ENCODE measurements around the gene DCTPP1. TPM values are rescaled to one million over a fixed set of nuclear protein-coding genes. Genes with fewer than 3 reads are reported as not detected.

The DCTPP1 gene
- total RNA-seq, 1 donor from 2014 or later = 14.5 TPM

DNA sequence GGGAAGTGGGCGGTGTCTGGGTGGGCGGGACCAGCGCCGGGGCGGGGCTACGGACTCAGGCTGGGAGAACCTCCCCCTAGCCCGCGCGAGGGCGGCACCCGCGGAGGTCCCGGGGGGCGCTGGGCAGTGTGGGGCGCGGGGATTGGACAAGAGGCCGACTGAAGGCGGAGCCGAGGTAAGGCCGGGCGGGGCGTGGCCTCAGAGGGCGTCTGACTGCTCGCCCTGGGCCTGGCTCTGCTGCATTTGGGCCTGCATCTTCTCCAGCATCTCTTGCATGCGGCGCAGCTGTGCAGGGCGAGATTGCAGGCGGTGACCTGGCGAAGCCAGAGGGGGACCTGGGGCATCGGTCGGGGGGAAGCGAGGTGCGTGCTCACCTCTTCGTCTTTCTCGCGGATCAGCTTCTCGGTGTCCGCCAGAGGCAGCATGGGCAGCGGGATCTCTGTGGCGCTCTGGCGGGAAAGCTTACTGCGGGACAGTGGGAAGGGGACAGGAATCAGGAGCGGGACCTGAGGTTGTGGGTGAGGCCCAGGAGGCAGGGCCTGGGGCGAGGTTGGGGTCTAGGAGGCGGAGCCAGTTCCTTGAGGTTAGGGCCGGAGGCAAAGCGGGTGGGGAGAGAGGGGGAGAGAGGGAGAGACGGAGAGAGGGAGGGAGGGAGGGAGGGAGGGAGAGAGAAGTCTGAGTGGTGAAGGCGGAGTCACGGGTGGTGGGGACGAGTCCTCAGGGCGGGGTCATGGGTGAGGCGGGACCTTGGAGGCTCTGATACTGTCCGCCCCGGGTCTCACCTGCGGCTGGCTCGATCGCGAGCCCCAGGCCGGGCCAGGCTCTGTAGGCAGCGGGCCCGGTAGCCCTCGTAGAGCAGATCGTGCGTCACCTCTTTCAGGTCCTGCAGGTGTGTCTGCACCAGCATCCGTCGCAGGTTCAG lies 51.3 kb downstream of the DCTPP1 start:
- Histone ChIP-seq H3K36me3 (no peaks in the 10 kb centered on the region), H3K4me1 (peaks cover 32% of the 10 kb centered on the region), H3K4me3 (peak overlapping the region; percentile 75 to 81), H3K27me3 (no peaks in the 10 kb centered on the region), H3K9me3 (no peaks in the 10 kb centered on the region), H3K27ac (peak overlapping the region; percentile 99)
- intact Hi-C loops (cut with DNase I) = loop anchor here (5.0 to 10.0 kb wide), 2 partner anchors 571 to 1496 kb away; partner anchors contain the start of genes MAZ and ZNF267
- DNase-seq (ENCODE audit: extremely low spot score in 2 of 2) = peak; percentile 91 to 99
- TF ChIP-seq POLR2AphosphoS5 (IDR thresholded peaks at IDR 0.05; ENCODE audit: insufficient read depth in 1 of 2, low read depth in 1 of 2) (peak; percentile 42 to 92), POLR2A (IDR thresholded peaks at IDR 0.05) (peak in 1 of 2 donors; percentile 68)
- TF ChIP-seq, protein P1, sequence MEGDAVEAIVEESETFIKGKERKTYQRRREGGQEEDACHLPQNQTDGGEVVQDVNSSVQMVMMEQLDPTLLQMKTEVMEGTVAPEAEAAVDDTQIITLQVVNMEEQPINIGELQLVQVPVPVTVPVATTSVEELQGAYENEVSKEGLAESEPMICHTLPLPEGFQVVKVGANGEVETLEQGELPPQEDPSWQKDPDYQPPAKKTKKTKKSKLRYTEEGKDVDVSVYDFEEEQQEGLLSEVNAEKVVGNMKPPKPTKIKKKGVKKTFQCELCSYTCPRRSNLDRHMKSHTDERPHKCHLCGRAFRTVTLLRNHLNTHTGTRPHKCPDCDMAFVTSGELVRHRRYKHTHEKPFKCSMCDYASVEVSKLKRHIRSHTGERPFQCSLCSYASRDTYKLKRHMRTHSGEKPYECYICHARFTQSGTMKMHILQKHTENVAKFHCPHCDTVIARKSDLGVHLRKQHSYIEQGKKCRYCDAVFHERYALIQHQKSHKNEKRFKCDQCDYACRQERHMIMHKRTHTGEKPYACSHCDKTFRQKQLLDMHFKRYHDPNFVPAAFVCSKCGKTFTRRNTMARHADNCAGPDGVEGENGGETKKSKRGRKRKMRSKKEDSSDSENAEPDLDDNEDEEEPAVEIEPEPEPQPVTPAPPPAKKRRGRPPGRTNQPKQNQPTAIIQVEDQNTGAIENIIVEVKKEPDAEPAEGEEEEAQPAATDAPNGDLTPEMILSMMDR (IDR thresholded peaks at IDR 0.05) = no peak

DNA sequence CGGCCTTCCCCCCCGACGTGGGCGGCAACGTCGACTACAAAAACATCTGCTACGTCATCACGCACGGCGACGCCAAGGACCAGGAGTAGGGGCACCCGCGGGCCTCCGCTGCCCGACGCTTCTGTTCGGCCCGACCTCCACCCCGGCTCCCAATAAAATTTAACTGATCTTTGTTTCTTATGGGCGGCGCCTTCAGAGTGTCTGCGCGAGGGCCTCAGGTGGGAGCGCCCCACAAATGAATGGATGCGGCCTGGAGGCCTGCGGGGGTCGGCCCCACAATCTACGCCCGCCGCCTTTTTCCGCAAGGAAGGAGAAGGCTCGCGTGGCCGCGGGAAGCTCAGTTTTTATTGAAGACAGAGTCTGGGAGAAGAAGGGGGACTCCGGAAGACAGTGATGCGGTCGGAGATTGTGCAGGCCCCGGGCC lies 52.0 kb downstream of the DCTPP1 start:
- Histone ChIP-seq H3K4me1 (peaks cover 32% of the 10 kb centered on the region), H3K27ac (peak overlapping the region; percentile 99), H3K4me3 (peak overlapping the region; percentile 75 to 81), H3K27me3 (no peaks in the 10 kb centered on the region), H3K36me3 (no peaks in the 10 kb centered on the region), H3K9me3 (no peaks in the 10 kb centered on the region)
- DNase-seq (ENCODE audit: extremely low spot score in 2 of 2) = peak in 1 of 2 donors; percentile 99
- peak in 1 of 2 donors; percentile 99 for TF ChIP-seq POLR2AphosphoS5 (IDR thresholded peaks at IDR 0.05; ENCODE audit: insufficient read depth in 1 of 2, low read depth in 1 of 2)
- peak in 1 of 2 donors; percentile 38 for TF ChIP-seq POLR2A (IDR thresholded peaks at IDR 0.05)
- TF ChIP-seq, protein P1 (IDR thresholded peaks at IDR 0.05) = no peak
- intact Hi-C loops (cut with DNase I) = loop anchor here (5.0 to 10.0 kb wide), 2 partner anchors 571 to 1497 kb away; partner anchors contain the start of genes MAZ and ZNF267

DNA sequence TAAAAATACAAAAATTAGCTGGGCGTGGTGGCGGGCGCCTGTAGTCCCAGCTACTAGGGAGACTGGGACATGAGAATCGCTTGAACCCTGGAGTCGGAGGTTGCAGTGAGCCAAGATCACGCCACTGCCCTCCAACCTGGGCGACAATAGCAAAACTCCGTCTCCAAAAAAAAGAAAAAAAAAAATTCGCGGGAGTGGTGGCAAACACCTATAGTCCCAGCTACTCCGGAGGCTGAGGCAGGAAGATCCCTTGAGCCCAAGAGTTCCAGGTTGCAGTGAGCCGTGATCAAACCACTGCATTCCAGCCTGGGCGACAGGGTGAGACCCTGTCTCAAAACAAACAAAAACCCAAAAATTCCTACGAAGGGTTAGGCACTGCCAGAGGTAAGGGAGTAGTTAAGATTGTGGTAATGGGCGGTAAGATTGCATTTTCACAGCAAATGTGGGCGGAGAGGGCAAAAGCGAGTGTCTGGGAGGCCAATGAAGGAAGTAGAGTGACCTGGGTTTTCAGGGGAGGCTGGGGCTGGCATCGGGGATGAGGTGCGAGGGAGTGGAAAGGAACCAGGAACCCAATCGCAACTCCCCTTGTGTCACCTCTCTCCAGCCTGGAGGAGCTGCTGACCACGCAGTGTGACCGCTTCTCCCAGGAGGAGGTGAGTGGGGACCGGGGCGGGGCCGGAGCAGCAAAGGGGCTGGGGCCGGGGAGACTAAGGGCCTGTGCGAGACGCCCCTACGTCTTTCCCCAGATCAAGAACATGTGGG lies 52.6 kb downstream of the DCTPP1 start:
- peak overlapping the region; percentile 75 to 81 for H3K4me3 ChIP-seq
- peak overlapping the region; percentile 99 for H3K27ac ChIP-seq
- H3K4me1 ChIP-seq = peaks cover 32% of the 10 kb centered on the region
- DNase-seq (ENCODE audit: extremely low spot score in 2 of 2) = peak; percentile 89 to 95
- H3K36me3 ChIP-seq = no peaks in the 10 kb centered on the region
- TF ChIP-seq POLR2AphosphoS5 (IDR thresholded peaks at IDR 0.05; ENCODE audit: insufficient read depth in 1 of 2, low read depth in 1 of 2) (no peak), POLR2A (IDR thresholded peaks at IDR 0.05) (no peak)
- TF ChIP-seq, protein P1 (IDR thresholded peaks at IDR 0.05) = no peak
- no peaks in the 10 kb centered on the region for H3K27me3 ChIP-seq
- H3K9me3 ChIP-seq = no peaks in the 10 kb centered on the region
- intact Hi-C loops (cut with DNase I) = loop anchor here (5.0 to 10.0 kb wide), 2 partner anchors 570 to 1498 kb away; partner anchors contain the start of genes MAZ and ZNF267

DNA sequence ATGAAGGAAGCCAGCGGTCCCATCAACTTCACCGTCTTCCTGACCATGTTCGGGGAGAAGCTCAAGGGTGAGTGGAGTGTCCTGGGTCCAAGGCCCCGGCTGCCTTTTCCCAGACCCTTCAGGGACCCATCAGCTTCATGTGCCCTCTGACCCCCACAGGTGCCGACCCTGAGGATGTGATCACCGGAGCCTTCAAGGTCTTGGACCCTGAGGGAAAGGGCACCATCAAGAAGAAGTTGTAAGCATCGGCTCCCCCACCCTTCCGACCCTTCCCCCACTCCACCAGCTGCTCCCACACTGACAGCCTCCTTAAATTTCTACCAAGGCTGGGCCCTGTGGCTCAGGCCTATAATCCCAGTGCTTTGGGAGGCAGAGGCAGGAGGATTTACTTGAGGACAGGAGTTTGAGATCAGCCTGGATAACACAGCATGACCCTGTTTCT lies 53.3 kb downstream of the DCTPP1 start:
- peak in 1 of 2 donors; percentile 86 for DNase-seq (ENCODE audit: extremely low spot score in 2 of 2)
- H3K4me3 ChIP-seq = no peak overlapping the region
- H3K27me3 ChIP-seq = no peaks in the 10 kb centered on the region
- H3K36me3 ChIP-seq = no peaks in the 10 kb centered on the region
- peak overlapping the region; percentile 99 for H3K27ac ChIP-seq
- no peaks in the 10 kb centered on the region for H3K9me3 ChIP-seq
- TF ChIP-seq, protein P1 (IDR thresholded peaks at IDR 0.05) = no peak
- no peak for TF ChIP-seq POLR2A (IDR thresholded peaks at IDR 0.05)
- TF ChIP-seq POLR2AphosphoS5 (IDR thresholded peaks at IDR 0.05; ENCODE audit: insufficient read depth in 1 of 2, low read depth in 1 of 2) = no peak
- H3K4me1 ChIP-seq = peaks cover 33% of the 10 kb centered on the region
- intact Hi-C loops (cut with DNase I) = loop anchor here (5.0 to 10.0 kb wide), 2 partner anchors 569 to 1498 kb away; partner anchors contain the start of genes MAZ and ZNF267

Measured in vagina (tissue), 2 donors.